Ascending aorta (tissue), 2 donors: ENCODE results near the gene ISCA2. TPM values are rescaled to one million over a fixed set of nuclear protein-coding genes. Genes with fewer than 3 reads are reported as not detected.
A peak's percentile ranks its signal among the peaks of the same experiment; 100 is the strongest.

Experiments used
- DNase-seq, 2 donors: peaks; one replicate each; pipeline ENCODE4 v3.0.0-alpha.2; 2019; ENCODE audit warnings: low spot score in 2 of 2
- H3K27ac ChIP-seq, 2 donors: fragments of 200-600 bp; sonication (generic); one replicate each; pipeline ENCODE4 v1.5.1; 2016 to 2017; ENCODE audit warnings: mild to moderate bottlenecking in 1 of 2
- H3K27me3 ChIP-seq: fragments of 200-600 bp; sonication (generic); one replicate; pipeline ENCODE4 v1.5.1; 2017
- H3K36me3 ChIP-seq, 2 donors: fragments of 200-600 bp; sonication (generic); one replicate each; pipeline ENCODE4 v1.5.1; 2016
- H3K4me1 ChIP-seq, 2 donors: fragments of 200-600 bp; sonication (generic); one replicate each; pipeline ENCODE4 v1.5.1; 2016 to 2017; ENCODE audit warnings: mild to moderate bottlenecking in 1 of 2
- H3K4me3 ChIP-seq, 2 donors: fragments of 200-600 bp; sonication (generic); one replicate each; pipeline ENCODE4 v1.5.1; 2016 to 2017; ENCODE audit warnings: mild to moderate bottlenecking in 1 of 2
- H3K9me3 ChIP-seq, 2 donors: fragments of 200-600 bp; sonication (generic); one replicate each; pipeline ENCODE4 v1.5.1; 2016
- CTCF ChIP-seq, 3 experiments: fragments of 200-600 bp in 2 of 3; fragments of 450-650 bp in 1 of 3; sonication (generic) in 2 of 3; IDR thresholded peaks; one replicate each; pipeline ENCODE4 v1.5.1; 2016 to 2019; ENCODE audit warnings: antibody characterized with exemption in 3 of 3, mild to moderate bottlenecking in 1 of 3, moderate library complexity in 1 of 3
- intact Hi-C: fragments of 100-400 bp; cut with DNase I; formaldehyde crosslinking; loops from one replicate; pipeline ENCODE4 v1.15.1; 2023
- total RNA-seq: library from RNA; depleted of rRNA; stranded (reverse); fragments of >200 nt; gene quantifications from one replicate; pipeline ENCODE4 v1.1.0, GENCODE V29; 2016

Gene ISCA2
- total RNA-seq, 1 donor from 2014 or later: 10.0 TPM

- H3K27me3 ChIP-seq: no peaks in the 10 kb centered on the region
- H3K4me3 ChIP-seq: no peak overlapping the region
- TF ChIP-seq CTCF (IDR thresholded peaks at IDR 0.05): no peak
- peaks cover 58 to 67% of the 10 kb centered on the region in 2 donors for H3K36me3 ChIP-seq
- H3K9me3 ChIP-seq: no peaks in the 10 kb centered on the region
- DNase-seq: no peak
- peaks cover 0 to 5% of the 10 kb centered on the region in 2 donors for H3K4me1 ChIP-seq
- peak overlapping the region in 1 of 2 donors; percentile 37 for H3K27ac ChIP-seq
- intact Hi-C loops: no loop called here
These were observed 48.6 kb downstream of the ISCA2 start for GRCh38 chr14:74542056-74542685.

- peaks cover 10 to 13% of the 10 kb centered on the region in 2 donors for H3K4me1 ChIP-seq
- H3K27me3 ChIP-seq: no peaks in the 10 kb centered on the region
- DNase-seq: no peak
- TF ChIP-seq CTCF (IDR thresholded peaks at IDR 0.05): no peak
- H3K4me3 ChIP-seq: no peak overlapping the region
- intact Hi-C loops: no loop called here
- H3K9me3 ChIP-seq: no peaks in the 10 kb centered on the region
- peak overlapping the region in 1 of 2 donors; percentile 33 for H3K27ac ChIP-seq
- peaks cover 54 to 62% of the 10 kb centered on the region in 2 donors for H3K36me3 ChIP-seq
These were observed 50.3 kb downstream of the ISCA2 start for GRCh38 chr14:74543771-74544438.

DNA sequence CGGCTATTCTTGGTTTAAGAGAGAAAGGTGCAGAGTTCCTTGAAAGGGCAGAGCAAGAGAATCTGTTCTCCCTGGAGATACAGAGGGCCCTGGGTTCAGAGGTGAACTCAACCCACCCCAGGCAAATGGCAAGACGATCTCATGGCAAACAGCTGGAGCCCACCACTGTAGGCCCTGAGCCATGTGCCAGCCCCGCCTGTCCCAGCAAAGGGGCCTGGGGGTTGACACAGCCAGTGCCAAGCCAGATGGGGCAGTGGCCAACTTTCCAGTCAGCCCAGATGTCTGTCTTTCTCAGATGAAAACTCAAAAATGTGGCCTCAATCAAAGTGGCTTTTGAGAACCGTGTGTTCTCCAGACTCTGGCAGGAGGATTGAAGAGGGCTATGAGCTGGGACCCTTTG, 51.8 kb downstream of the ISCA2 start:
- Histone ChIP-seq H3K36me3 (peaks cover 55 to 59% of the 10 kb centered on the region in 2 donors), H3K4me1 (peaks cover 15 to 25% of the 10 kb centered on the region in 2 donors), H3K27ac (peak overlapping the region; percentile 85 to 91), H3K27me3 (no peaks in the 10 kb centered on the region), H3K9me3 (no peaks in the 10 kb centered on the region), H3K4me3 (no peak overlapping the region)
- TF ChIP-seq CTCF (IDR thresholded peaks at IDR 0.05): no peak
- no peak for DNase-seq
- intact Hi-C loops: loop anchor here (5.0 kb wide), 1 partner anchor 33 kb away; no protein-coding TSS in a partner anchor

DNA sequence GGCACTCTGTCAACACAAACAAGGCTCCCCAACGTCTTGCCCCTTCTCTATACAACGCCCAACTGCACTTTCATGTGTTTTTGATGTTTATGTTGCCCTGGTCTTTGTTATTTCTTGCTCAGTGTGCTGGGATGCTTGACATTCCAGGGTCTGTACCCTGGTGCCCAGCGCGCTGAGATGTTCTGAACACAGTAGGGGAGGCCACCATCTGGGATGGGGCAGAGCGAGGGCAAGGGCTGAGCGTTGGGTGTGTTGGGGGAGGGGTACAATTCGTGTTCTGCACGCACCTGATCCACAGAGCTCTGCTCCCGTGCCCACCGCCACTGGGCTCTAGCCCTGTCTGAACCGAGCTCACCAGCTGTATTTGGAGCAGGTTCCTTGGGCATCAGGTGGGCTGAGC, 52.9 kb downstream of the ISCA2 start:
- no peaks in the 10 kb centered on the region for H3K9me3 ChIP-seq
- H3K4me1 ChIP-seq: peaks cover 21 to 34% of the 10 kb centered on the region in 2 donors
- peak overlapping the region; percentile 85 to 91 for H3K27ac ChIP-seq
- DNase-seq: no peak
- H3K27me3 ChIP-seq: no peaks in the 10 kb centered on the region
- intact Hi-C loops: loop anchor here (5.0 kb wide), 1 partner anchor 34 kb away; no protein-coding TSS in a partner anchor
- no peak for TF ChIP-seq CTCF (IDR thresholded peaks at IDR 0.05)
- no peak overlapping the region for H3K4me3 ChIP-seq
- H3K36me3 ChIP-seq: peaks cover 58 to 68% of the 10 kb centered on the region in 2 donors

Other genes with a start within 250 kb of the ISCA2 start
- 137 TPM for gene ABCD4, start 190.8 kb upstream of the ISCA2 start, total RNA-seq
- not detected for gene VRTN, start 145.3 kb upstream of the ISCA2 start, total RNA-seq
- gene SYNDIG1L, start 67.6 kb upstream of the ISCA2 start, total RNA-seq: not detected
- gene NPC2, start 460 bp upstream of the ISCA2 start, total RNA-seq: 324 TPM
- 383 TPM for gene LTBP2, start 118.5 kb downstream of the ISCA2 start, total RNA-seq
- gene AREL1, start 219.3 kb downstream of the ISCA2 start, total RNA-seq: 17.9 TPM
- 10.0 TPM for gene FCF1, start 219.4 kb downstream of the ISCA2 start, total RNA-seq